Posterior vena cava (tissue), 2 donors: Measurements from ENCODE around the gene STK32C. TPM values are rescaled to one million over a fixed set of nuclear protein-coding genes. Genes with fewer than 3 reads are reported as not detected.
A peak's percentile ranks its signal among the peaks of the same experiment; 100 is the strongest.
"Not testable (repeated sequence)": the region's sequence is repeated elsewhere in the genome, so short reads cannot be mapped to it uniquely, and the experiment has no call there.

Experiments used
- DNase-seq: peaks from one replicate; pipeline ENCODE4 v3.0.0-alpha.2; 2020; ENCODE audit warnings: low spot score
- intact Hi-C, 2 donors: fragments of 100-400 bp; cut with DNase I; formaldehyde crosslinking; loops; one replicate each; pipeline versions ENCODE4 v1.14.1 to v1.14.2; 2022 to 2023
- total RNA-seq, 2 donors: library from RNA; stranded (reverse); fragmentation: NEBNext Ultra II Directional; extraction: Animal tissue kit (Norgen Biotek cat#: 25700); gene quantifications; one replicate each; pipeline ENCODE4 v1.2.1, GENCODE V29; 2021
- donor health status: DM: yes; HTN: yes; CAD: no.
- donor health status: DM: yes; HTN: yes; CAD: no.

Gene STK32C
- total RNA-seq, 2 donors from 2014 or later: 6.3 to 9.7 TPM

DNA sequence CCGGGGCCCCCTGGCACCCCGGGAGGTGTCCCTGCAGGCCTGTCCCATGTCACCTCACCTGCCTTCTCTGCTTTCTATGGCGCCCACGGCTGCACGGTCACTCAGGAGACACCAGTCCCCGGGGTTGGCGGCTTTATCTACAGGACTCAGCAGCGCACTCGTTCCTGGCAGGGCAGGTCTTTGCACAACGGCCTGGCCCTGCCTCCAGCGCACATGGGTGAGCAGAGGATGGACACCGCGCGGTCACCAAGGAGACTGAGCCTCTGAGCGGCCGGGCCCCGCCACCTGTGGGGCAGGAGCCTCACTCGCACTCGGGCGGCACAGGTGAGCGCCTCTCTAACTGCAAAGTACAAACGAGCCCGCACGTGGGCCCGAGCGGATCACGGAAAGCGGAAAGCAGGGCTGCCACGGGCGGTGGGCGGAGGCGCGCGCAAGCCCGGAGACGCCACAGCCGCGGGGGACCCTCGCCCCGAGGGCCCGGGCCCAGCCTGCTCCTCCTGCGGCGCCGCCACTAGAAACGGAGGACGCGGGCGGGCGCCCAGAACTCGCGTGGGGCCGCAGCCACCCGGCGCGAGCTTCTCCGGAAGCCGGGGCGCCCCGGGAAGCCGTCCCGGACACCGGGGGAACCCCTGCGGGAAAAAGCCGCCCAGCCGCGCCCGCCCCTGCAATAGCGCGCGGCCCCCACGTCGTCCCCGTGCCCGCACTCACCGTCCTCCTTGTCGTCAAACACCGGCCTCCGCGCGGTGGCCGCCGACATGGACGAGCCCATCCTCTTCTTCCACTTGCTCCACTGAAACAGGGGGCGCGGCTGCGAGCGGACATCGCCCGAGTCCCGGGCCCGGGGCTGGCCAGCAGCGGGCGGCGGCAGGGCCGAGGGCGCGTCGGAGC is 642 bp downstream of the STK32C start:
- intact Hi-C loops: no loop called here
- DNase-seq: peak; percentile 87

- DNase-seq: peak; percentile 16
- intact Hi-C loops: no loop called here
These were observed 1.4 kb downstream of the STK32C start for GRCh38 chr10:132306343-132306685.

DNA sequence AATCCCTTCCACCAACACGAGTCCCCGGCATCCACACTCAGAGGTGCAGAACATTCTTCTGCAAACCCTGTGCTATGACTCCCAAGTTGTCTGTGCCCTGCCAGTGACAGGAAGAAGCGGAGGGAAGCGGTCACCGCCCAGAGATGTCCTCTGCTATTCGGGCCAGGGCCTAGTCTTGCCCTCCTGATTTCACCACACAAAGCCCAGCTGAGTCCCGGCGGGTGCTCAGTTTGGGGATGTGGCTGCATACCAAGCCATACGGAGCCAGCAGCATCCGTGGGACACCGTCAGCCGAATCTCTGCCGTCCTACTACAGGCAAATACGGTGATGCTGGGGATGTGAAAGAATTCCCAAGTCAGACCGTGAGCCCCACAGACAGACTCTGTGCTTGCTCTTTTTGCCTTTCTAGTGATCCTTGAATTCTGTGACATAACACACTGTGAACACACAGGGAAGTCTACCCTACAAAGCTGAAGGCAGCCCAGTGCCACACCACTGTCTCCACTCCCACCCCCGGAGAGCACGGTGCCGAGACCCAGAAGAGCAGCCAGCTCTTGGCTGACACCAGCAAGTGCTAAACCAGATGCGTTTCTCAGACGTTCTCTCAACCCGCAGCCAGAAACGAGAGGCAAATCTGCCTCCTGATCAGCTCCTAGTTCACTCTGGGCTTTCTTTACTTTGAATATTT is 2.0 kb downstream of the STK32C start:
- intact Hi-C loops: no loop called here
- DNase-seq: peak; percentile 70

- DNase-seq: peak; percentile 72
- intact Hi-C loops: no loop called here
These were observed 2.8 kb downstream of the STK32C start for GRCh38 chr10:132304756-132305509.

GRCh38 chr10:132303361-132304115 is 4.2 kb downstream of the STK32C start:
- peak; percentile 34 for DNase-seq
- intact Hi-C loops: no loop called here

- intact Hi-C loops: no loop called here
- peak; percentile 50 for DNase-seq
These were observed 5.1 kb downstream of the STK32C start for GRCh38 chr10:132302421-132303310.

GRCh38 chr10:132301371-132302330 is 6.1 kb downstream of the STK32C start:
- peak; percentile 76 for DNase-seq
- intact Hi-C loops: no loop called here

- intact Hi-C loops: no loop called here
- peak; percentile 70 for DNase-seq
These were observed 7.2 kb downstream of the STK32C start for GRCh38 chr10:132300582-132300981.

GRCh38 chr10:132299371-132300336 is 8.1 kb downstream of the STK32C start:
- peak; percentile 73 for DNase-seq
- intact Hi-C loops: no loop called here

- intact Hi-C loops: no loop called here
- DNase-seq: peak; percentile 65
These were observed 9.5 kb downstream of the STK32C start for GRCh38 chr10:132298038-132298881.

DNA sequence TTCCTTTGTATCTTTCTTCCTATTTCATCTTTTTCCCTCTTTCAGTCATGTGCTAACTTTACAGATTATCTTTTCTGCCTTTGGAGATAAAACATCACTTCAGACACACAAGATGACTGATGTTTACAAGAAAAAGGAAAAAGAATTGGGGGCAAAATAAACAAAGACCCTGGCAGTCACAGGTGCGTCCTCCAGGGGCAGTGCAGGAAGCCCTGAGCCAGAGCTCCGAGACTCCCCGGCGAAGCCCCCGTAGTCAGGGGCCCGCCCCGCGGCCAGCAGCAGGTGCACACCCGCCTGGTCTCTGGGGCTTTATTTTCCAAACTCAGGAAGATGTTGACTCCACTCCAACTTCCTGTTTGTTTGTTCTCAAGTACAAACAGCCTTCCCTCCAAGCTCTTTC is 10.2 kb downstream of the STK32C start:
- intact Hi-C loops: no loop called here
- peak; percentile 51 for DNase-seq

DNA sequence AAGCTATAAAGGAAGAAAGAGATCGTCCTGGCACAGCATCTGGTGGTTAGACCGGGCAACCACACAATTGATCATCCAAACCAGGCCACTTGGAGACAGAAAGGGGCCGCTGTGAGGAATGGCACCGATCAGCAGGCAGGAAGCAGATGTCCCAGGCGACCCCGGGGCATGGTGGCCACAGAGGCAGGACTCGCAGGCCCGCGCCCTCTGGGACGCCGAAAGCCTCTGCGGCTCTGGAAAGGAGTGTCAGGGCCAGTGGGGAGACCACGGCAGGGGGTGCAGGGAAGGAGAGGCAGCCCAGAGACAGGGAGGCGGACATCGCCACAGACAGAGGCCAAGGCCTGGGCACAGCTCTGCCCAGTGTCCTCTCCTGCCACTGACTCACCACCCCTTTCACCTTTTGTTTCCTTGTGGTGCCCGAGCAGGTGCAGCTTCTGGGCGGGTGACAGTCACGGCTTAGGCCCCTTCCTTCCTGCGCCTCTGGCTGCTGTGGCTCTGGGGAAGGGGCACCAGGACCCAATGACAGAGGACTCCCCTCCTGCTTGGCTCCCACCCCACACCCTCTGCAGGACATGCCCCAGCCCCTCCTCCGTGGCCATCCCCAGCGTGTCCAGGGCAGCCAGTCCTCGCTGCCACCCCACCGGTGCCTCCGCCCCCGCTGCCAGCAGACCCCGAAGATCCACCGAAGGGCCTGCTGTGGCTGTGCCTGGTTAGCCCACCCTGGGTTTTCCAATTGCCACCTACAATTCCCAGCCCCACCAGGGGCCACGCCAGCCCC is 10.9 kb downstream of the STK32C start:
- peak; percentile 70 for DNase-seq
- intact Hi-C loops: no loop called here

DNA sequence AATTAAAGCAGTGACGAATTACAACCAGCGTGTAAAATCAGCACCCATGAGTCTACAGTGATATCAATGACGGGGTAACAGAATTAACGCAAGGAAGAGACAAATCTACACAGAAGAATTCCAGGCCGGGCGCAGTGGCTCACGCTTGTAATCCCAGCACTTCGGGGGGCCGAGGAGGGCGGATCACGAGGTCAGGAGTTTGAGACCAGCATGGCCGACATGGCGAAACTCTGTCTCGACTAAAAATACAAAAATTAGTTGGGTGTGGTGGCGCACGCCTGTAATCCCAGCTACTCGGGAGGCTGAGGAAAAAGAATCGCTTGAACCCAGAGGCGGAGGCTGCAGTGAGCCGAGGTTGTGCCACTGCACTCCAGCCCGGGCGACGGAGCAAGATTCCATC is 12.3 kb downstream of the STK32C start:
- intact Hi-C loops: not testable (repeated sequence)
- DNase-seq: peak; percentile 46

- DNase-seq: peak; percentile 63
- intact Hi-C loops: no loop called here
These were observed 13.0 kb downstream of the STK32C start for GRCh38 chr10:132294561-132295318.
